ENCODE data around the gene ARID1B. TPM values are rescaled to one million over a fixed set of nuclear protein-coding genes. Genes with fewer than 3 reads are reported as not detected.

Gene ARID1B
- total and polyA plus RNA-seq, 2 of the 13 experiments (the other 11 are each of a cell fraction or from before 2014, with no cell fraction given) = 20.1 to 32.6 TPM

DNA sequence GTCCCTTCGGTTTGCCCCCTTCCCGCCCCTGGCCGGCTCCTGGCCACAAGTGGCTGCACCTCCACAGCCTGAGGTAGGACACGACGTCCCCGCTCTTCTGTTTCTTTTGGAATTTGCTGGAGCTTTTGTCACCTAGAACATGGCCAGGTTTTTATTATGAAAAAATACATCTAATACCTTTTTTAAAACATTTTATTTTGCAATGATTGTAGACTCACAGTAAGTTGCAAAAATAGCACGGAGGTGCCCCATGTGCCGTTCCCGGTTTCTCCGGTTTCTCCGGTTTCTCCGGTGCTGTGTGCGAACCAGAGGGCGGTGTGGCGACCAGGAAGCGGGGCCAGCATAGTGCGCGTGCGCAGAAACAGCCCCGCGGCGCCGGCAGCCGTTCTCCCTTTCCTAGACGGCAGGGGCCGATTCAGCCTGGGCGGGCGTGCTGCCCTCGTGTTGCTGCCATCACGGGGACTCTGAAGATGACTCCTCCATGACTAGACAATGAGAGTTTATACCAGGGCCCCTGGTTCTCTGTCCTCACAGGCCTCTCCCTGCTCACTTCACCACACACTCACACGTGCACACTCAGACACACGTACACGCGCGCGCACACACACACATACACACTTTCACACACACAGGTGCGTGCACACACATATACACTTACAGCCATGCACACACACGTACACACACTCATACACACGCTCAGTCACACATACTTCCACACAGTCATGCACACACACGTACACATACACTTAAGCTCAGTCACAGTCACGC lies 444.1 kb downstream of the ARID1B start (continued):
- TF ChIP-seq, protein P1, sequence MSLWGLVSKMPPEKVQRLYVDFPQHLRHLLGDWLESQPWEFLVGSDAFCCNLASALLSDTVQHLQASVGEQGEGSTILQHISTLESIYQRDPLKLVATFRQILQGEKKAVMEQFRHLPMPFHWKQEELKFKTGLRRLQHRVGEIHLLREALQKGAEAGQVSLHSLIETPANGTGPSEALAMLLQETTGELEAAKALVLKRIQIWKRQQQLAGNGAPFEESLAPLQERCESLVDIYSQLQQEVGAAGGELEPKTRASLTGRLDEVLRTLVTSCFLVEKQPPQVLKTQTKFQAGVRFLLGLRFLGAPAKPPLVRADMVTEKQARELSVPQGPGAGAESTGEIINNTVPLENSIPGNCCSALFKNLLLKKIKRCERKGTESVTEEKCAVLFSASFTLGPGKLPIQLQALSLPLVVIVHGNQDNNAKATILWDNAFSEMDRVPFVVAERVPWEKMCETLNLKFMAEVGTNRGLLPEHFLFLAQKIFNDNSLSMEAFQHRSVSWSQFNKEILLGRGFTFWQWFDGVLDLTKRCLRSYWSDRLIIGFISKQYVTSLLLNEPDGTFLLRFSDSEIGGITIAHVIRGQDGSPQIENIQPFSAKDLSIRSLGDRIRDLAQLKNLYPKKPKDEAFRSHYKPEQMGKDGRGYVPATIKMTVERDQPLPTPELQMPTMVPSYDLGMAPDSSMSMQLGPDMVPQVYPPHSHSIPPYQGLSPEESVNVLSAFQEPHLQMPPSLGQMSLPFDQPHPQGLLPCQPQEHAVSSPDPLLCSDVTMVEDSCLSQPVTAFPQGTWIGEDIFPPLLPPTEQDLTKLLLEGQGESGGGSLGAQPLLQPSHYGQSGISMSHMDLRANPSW (CRISPR knock-in tag; IDR thresholded peaks at IDR 0.05; ENCODE audit: borderline replicate concordance) = no peak
- no peak for TF ChIP-seq REXO4 (CRISPR knock-in tag; IDR thresholded peaks at IDR 0.05; ENCODE audit: borderline replicate concordance)
- no peak for TF ChIP-seq HDAC6 (IDR thresholded peaks at IDR 0.05; ENCODE audit: low read depth, low read length)
- no peak for TF ChIP-seq RFXANK (CRISPR knock-in tag; IDR thresholded peaks at IDR 0.05)
- TF ChIP-seq REPIN1 (CRISPR knock-in tag; IDR thresholded peaks at IDR 0.05; ENCODE audit: borderline replicate concordance, low read depth) = peak; percentile 62; the same call in 1 of the 2 replicates
- no peak for TF ChIP-seq ZNF432 (CRISPR knock-in tag; IDR thresholded peaks at IDR 0.05; ENCODE audit: borderline replicate concordance)
- TF ChIP-seq ELF3 (CRISPR knock-in tag; IDR thresholded peaks at IDR 0.05) = peak; percentile 56; the same call in 1 of the 2 replicates
- no peak for TF ChIP-seq USF2 (IDR thresholded peaks at IDR 0.05; ENCODE audit: low read depth, low read length)
- no peak for TF ChIP-seq USF2 (CRISPR knock-in tag; IDR thresholded peaks at IDR 0.05; ENCODE audit: borderline replicate concordance)
- peak; percentile 22 for TF ChIP-seq ZNF350 (CRISPR knock-in tag; IDR thresholded peaks at IDR 0.05; ENCODE audit: borderline replicate concordance, low read depth)
- peak; percentile 60; the same call in 1 of the 2 replicates for TF ChIP-seq ZNF747 (CRISPR knock-in tag; IDR thresholded peaks at IDR 0.05; ENCODE audit: borderline replicate concordance)
- TF ChIP-seq, protein P2, sequence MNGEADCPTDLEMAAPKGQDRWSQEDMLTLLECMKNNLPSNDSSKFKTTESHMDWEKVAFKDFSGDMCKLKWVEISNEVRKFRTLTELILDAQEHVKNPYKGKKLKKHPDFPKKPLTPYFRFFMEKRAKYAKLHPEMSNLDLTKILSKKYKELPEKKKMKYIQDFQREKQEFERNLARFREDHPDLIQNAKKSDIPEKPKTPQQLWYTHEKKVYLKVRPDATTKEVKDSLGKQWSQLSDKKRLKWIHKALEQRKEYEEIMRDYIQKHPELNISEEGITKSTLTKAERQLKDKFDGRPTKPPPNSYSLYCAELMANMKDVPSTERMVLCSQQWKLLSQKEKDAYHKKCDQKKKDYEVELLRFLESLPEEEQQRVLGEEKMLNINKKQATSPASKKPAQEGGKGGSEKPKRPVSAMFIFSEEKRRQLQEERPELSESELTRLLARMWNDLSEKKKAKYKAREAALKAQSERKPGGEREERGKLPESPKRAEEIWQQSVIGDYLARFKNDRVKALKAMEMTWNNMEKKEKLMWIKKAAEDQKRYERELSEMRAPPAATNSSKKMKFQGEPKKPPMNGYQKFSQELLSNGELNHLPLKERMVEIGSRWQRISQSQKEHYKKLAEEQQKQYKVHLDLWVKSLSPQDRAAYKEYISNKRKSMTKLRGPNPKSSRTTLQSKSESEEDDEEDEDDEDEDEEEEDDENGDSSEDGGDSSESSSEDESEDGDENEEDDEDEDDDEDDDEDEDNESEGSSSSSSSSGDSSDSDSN (CRISPR knock-in tag; IDR thresholded peaks at IDR 0.05) = peak; percentile 53
- TF ChIP-seq TBX3 (IDR thresholded peaks at IDR 0.05; ENCODE audit: borderline replicate concordance) = no peak
- no peak for TF ChIP-seq MBNL3 (CRISPR knock-in tag; conservative IDR thresholded peaks at IDR 0.05)
- TF ChIP-seq ZC3H13 (CRISPR knock-in tag; IDR thresholded peaks at IDR 0.05) = no peak
- peak; percentile 65; the same call in 1 of the 2 replicates for TF ChIP-seq ZNF547 (CRISPR knock-in tag; IDR thresholded peaks at IDR 0.05)
- TF ChIP-seq XBP1 (CRISPR knock-in tag; IDR thresholded peaks at IDR 0.05) = no peak
- TF ChIP-seq ZNF781 (CRISPR knock-in tag; IDR thresholded peaks at IDR 0.05; ENCODE audit: borderline replicate concordance, not compliant biosample characterization) = no peak
- TF ChIP-seq ZNF780A (CRISPR knock-in tag; IDR thresholded peaks at IDR 0.05) = no peak
- no peak for TF ChIP-seq NKX3-1 (CRISPR knock-in tag; IDR thresholded peaks at IDR 0.05)
- TF ChIP-seq KMT2A (CRISPR knock-in tag; IDR thresholded peaks at IDR 0.05) = 0 out of 2 replicates have a peak, but pooled peaks have one; percentile 17
- TF ChIP-seq PRMT3 (CRISPR knock-in tag; IDR thresholded peaks at IDR 0.05; ENCODE audit: borderline replicate concordance, low read depth) = no peak
- no peak for TF ChIP-seq ZNF549 (CRISPR knock-in tag; IDR thresholded peaks at IDR 0.05)
